Fibroblast of lung (primary cell): Measurements from ENCODE around the gene GALNT17. TPM values are rescaled to one million over a fixed set of nuclear protein-coding genes. Genes with fewer than 3 reads are reported as not detected.

Experiments used
- DNase-seq, 2 donors: peaks; one replicate each; pipeline versions ENCODE4 v3.0.0 to v3.0.0-alpha.2; 2010; ENCODE audit warnings: low read depth in 2 of 2
- H2AFZ ChIP-seq: 2 replicates; pipeline ENCODE4 v1.5.1; 2012; ENCODE audit warnings: low read length, control low read depth, inconsistent platforms
- H3K27ac ChIP-seq: 2 replicates; pipeline ENCODE4 v1.5.1; 2011; ENCODE audit warnings: low read length, control low read depth; ENCODE audit not compliant: insufficient read depth
- H3K27me3 ChIP-seq: 2 replicates; pipeline ENCODE4 v1.5.1; 2011; ENCODE audit warnings: mild to moderate bottlenecking, low read length; ENCODE audit not compliant: control insufficient read depth, insufficient read depth
- H3K36me3 ChIP-seq: 2 replicates; pipeline ENCODE4 v1.5.1; 2011; ENCODE audit warnings: low read length; ENCODE audit not compliant: control insufficient read depth, insufficient read depth
- H3K4me1 ChIP-seq: 2 replicates; pipeline ENCODE4 v1.5.1; 2011; ENCODE audit warnings: low read length; ENCODE audit not compliant: control insufficient read depth, insufficient read depth; ENCODE audit errors: extremely low read depth
- H3K4me2 ChIP-seq: 2 replicates; pipeline ENCODE4 v1.5.1; 2011; ENCODE audit warnings: low read length, control low read depth; ENCODE audit not compliant: insufficient read depth; ENCODE audit errors: extremely low read depth
- H3K4me3 ChIP-seq, 4 experiments: fragments of 200-600 bp in 1 of 4; sonication (generic) in 1 of 4; replicated peaks in 1 of 4; 2 replicates each; pipeline ENCODE4 v1.5.1; 2011 to 2016; ENCODE audit warnings: low read length in 4 of 4, low read depth in 3 of 4, mild to moderate bottlenecking in 3 of 4, control low read depth in 2 of 4, inconsistent platforms in 1 of 4, mixed read lengths in 1 of 4; ENCODE audit not compliant: insufficient read depth in 1 of 4; ENCODE audit errors: control extremely low read depth in 1 of 4
- H3K79me2 ChIP-seq: 2 replicates; pipeline ENCODE4 v1.5.1; 2012; ENCODE audit warnings: mild to moderate bottlenecking, low read length, inconsistent platforms; ENCODE audit not compliant: control insufficient read depth, insufficient read depth
- H3K9ac ChIP-seq: 2 replicates; pipeline ENCODE4 v1.5.1; 2011; ENCODE audit warnings: mild to moderate bottlenecking, low read length, control low read depth; ENCODE audit not compliant: insufficient read depth
- H3K9me3 ChIP-seq: 2 replicates; pipeline ENCODE4 v1.5.1; 2012; ENCODE audit warnings: low read depth, low read length; ENCODE audit not compliant: control insufficient read depth, insufficient read depth
- H4K20me1 ChIP-seq: 2 replicates; pipeline ENCODE4 v1.5.1; 2011; ENCODE audit warnings: low read length; ENCODE audit not compliant: control insufficient read depth, insufficient read depth; ENCODE audit errors: extremely low read depth
- EZH2 ChIP-seq: IDR thresholded peaks from 2 replicates; pipeline ENCODE4 v1.5.1; 2012; ENCODE audit warnings: low read length, control low read depth, mild to moderate bottlenecking; ENCODE audit errors: missing control alignments
- polyA plus RNA-seq, 2 donors: library from polyadenylated mRNA; depleted of rRNA in 1 of 2; stranded (reverse) in 1 of 2; unstranded in 1 of 2; fragments of >200 nt; gene quantifications; 2 replicates each; pipeline ENCODE4 v1.2.1, GENCODE V29; 2011 to 2012; ENCODE audit warnings: missing spikeins in 1 of 2
- total RNA-seq: library from RNA; depleted of rRNA; stranded (reverse); fragments of >200 nt; gene quantifications from 2 replicates; pipeline ENCODE4 v1.2.1, GENCODE V29; 2014
- TF ChIP-seq, protein P1 (sequence below), 2 donors: IDR thresholded peaks in 1 of 2; conservative IDR thresholded peaks in 1 of 2; 1 replicate in 1 of 2; 2 replicates in 1 of 2; pipeline ENCODE4 v1.5.1; 2011 to 2012; ENCODE audit warnings: low read length in 2 of 2, control low read depth in 1 of 2, inconsistent platforms in 1 of 2, low read depth in 1 of 2, mild to moderate bottlenecking in 1 of 2

GALNT17 gene
- total and polyA plus RNA-seq, 2 donors (not counting 1 experiment from before 2014, with no cell fraction given) = under 0.01 TPM; not detected in 1

DNA sequence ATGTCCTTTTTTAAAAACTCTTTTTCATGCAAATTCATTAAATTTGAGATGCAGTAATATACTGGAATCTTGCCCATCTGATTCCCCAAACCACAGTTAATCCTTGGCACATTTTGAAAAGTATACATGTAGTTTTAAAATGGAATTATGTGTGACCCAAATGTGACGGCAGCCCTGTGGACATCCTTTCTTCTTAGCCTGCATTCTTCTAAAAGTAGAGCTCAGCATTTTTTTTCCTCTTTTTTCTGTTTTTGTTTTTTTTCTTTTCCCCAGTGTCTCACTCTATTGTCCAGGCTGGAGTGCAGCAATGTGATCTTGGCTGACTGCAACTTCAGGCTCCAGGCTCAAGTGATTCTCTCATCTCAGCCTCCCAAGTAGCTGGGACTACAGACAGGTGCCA, 338.9 kb downstream of the GALNT17 start:
- DNase-seq = no peak
- Histone ChIP-seq H3K4me2 (no peak overlapping the region), H3K27ac (no peak overlapping the region), H4K20me1 (no peaks in the 10 kb centered on the region), H3K9ac (no peak overlapping the region), H3K27me3 (no peaks in the 10 kb centered on the region), H3K4me1 (no peaks in the 10 kb centered on the region), H3K79me2 (no peaks in the 10 kb centered on the region), H3K36me3 (no peaks in the 10 kb centered on the region), H3K9me3 (no peaks in the 10 kb centered on the region), H2AFZ (no peak overlapping the region), H3K4me3 (no peak overlapping the region)
- no peak for TF ChIP-seq EZH2
- TF ChIP-seq, protein P1, sequence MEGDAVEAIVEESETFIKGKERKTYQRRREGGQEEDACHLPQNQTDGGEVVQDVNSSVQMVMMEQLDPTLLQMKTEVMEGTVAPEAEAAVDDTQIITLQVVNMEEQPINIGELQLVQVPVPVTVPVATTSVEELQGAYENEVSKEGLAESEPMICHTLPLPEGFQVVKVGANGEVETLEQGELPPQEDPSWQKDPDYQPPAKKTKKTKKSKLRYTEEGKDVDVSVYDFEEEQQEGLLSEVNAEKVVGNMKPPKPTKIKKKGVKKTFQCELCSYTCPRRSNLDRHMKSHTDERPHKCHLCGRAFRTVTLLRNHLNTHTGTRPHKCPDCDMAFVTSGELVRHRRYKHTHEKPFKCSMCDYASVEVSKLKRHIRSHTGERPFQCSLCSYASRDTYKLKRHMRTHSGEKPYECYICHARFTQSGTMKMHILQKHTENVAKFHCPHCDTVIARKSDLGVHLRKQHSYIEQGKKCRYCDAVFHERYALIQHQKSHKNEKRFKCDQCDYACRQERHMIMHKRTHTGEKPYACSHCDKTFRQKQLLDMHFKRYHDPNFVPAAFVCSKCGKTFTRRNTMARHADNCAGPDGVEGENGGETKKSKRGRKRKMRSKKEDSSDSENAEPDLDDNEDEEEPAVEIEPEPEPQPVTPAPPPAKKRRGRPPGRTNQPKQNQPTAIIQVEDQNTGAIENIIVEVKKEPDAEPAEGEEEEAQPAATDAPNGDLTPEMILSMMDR (conservative IDR thresholded peaks at IDR 0.05 in 1 of 2, IDR thresholded peaks at IDR 0.05 in 1 of 2; ENCODE audit: low read depth in 1 of 2, low read length in 2 of 2) = no peak

DNA sequence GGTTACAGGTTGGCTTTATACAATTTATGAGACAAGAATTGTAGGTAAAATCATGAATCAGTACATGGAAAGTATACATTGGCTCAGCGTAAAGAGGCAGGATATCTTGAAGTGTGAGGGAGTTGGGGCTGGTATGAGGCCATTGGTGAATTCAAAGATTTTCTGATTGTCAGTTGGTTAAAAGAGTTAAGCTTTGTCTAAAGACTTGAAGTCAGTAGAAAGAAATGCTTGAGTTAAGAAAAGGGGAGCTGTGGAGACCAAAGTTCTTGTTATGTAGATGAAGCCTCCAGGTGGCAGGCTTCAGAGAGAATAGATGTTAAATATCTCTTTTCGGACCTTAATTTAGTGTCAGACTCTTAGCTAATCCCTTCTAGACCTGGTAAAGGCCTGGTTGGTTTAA, 341.0 kb downstream of the GALNT17 start:
- H3K79me2 ChIP-seq = no peaks in the 10 kb centered on the region
- no peaks in the 10 kb centered on the region for H3K9me3 ChIP-seq
- no peak for DNase-seq
- no peaks in the 10 kb centered on the region for H3K36me3 ChIP-seq
- no peak overlapping the region for H3K9ac ChIP-seq
- H3K27me3 ChIP-seq = no peaks in the 10 kb centered on the region
- no peak overlapping the region for H3K27ac ChIP-seq
- no peak overlapping the region for H3K4me3 ChIP-seq
- TF ChIP-seq, protein P1 (conservative IDR thresholded peaks at IDR 0.05 in 1 of 2, IDR thresholded peaks at IDR 0.05 in 1 of 2; ENCODE audit: low read depth in 1 of 2, low read length in 2 of 2) = no peak
- no peak for TF ChIP-seq EZH2
- H3K4me2 ChIP-seq = no peak overlapping the region
- H4K20me1 ChIP-seq = no peaks in the 10 kb centered on the region
- H2AFZ ChIP-seq = no peak overlapping the region
- no peaks in the 10 kb centered on the region for H3K4me1 ChIP-seq

DNA sequence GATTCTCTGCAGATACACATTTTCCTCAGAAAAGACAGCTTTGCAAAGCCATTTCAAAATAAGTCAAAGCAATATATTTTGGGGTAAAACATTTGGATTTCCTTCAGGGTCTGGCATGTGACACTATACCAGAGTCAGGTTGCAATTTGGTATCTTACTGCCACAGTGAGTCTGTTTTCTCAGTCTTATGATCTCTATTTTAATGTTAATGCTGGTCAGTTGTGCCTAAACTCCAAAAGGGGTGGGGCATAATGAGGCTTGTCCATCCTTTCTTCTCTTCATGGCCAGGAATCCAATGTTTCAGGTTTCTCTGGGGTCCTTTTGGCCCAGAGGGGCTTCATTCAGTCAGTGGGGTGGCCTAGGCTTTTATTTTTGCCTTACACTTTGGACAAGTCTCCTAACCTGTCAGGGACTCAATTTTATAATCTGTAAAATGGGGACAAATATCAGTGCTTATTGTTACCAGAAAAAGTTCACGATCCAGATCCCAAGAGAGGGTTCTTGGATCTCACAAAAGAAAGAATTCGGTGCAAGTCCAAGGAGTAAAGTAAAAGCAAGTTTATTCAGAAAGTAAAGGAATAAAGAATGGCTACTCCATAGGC, 341.5 kb downstream of the GALNT17 start:
- no peaks in the 10 kb centered on the region for H3K4me1 ChIP-seq
- no peak for TF ChIP-seq EZH2
- TF ChIP-seq, protein P1 (conservative IDR thresholded peaks at IDR 0.05 in 1 of 2, IDR thresholded peaks at IDR 0.05 in 1 of 2; ENCODE audit: low read depth in 1 of 2, low read length in 2 of 2) = no peak
- DNase-seq = no peak

More for the DNA sequence above, 341.5 kb downstream of the GALNT17 start:
- H3K4me3 ChIP-seq = no peak overlapping the region
- no peak overlapping the region for H2AFZ ChIP-seq
- no peaks in the 10 kb centered on the region for H3K9me3 ChIP-seq
- no peaks in the 10 kb centered on the region for H3K36me3 ChIP-seq
- H3K9ac ChIP-seq = no peak overlapping the region
- no peak overlapping the region for H3K4me2 ChIP-seq
- no peaks in the 10 kb centered on the region for H4K20me1 ChIP-seq
- no peaks in the 10 kb centered on the region for H3K27me3 ChIP-seq
- H3K27ac ChIP-seq = no peak overlapping the region
- no peaks in the 10 kb centered on the region for H3K79me2 ChIP-seq
